Coronary artery (tissue), 2 donors: ENCODE results near the gene CXCR3.
"Not testable (repeated sequence)": the region's sequence is repeated elsewhere in the genome, so short reads cannot be mapped to it uniquely, and the experiment has no call there.

Source experiments
- DNase-seq: peaks from one replicate; pipeline ENCODE4 v3.0.0-alpha.2; 2017; ENCODE audit warnings: low spot score
- H3K27ac ChIP-seq, 2 donors: fragments of 200-600 bp; sonication (generic); one replicate each; pipeline ENCODE4 v1.5.1; 2016 to 2019
- H3K4me3 ChIP-seq: fragments of 200-600 bp; sonication (generic); 2 replicates; pipeline ENCODE4 v1.5.1; 2016; ENCODE audit warnings: mild to moderate bottlenecking, moderate library complexity
- TF ChIP-seq, protein P1 (sequence below): fragments of 200-600 bp; sonication (generic); IDR thresholded peaks from one replicate; pipeline ENCODE4 v1.5.1; 2019; ENCODE audit warnings: antibody characterized with exemption

Gene CXCR3

DNA sequence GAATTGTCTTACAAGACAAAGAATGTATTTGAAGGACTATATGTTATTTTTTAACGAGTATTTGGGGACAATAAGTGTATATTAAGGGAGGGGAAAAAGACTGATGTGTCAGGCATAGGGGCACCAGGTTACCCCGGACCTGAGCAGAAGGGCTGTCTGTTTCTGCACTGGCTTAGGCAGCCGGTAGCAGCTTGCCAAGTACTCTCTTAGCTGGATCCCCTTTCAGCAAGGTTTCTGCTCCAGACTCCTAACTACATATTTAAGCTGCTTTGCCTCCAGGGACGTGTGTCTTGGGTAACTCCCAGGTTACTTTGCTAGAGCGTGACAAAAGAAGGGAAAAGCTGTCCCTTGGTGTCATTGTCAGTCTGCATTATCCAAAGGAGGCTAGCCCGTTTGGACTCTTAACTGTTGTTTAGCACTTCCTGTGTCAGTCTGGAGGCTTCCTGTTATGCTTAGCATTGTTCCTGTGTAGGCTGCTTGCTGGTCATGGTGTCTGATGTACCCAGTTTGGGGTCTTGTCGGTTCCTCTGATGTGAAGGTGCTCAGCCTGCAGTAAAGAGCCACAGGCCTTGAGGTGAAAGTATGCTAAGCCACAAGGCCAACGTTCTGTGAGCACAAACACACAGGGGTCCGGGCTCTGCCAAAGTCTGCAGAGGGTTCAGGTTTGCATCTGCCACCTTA lies 11.6 kb downstream of the CXCR3 start:
- no peak overlapping the region for H3K27ac ChIP-seq

GRCh38 chrX:71604796-71605568 lies 13.3 kb downstream of the CXCR3 start:
- no peak overlapping the region for H3K4me3 ChIP-seq
- DNase-seq = no peak
- H3K27ac ChIP-seq = no peak overlapping the region
- TF ChIP-seq, protein P1, sequence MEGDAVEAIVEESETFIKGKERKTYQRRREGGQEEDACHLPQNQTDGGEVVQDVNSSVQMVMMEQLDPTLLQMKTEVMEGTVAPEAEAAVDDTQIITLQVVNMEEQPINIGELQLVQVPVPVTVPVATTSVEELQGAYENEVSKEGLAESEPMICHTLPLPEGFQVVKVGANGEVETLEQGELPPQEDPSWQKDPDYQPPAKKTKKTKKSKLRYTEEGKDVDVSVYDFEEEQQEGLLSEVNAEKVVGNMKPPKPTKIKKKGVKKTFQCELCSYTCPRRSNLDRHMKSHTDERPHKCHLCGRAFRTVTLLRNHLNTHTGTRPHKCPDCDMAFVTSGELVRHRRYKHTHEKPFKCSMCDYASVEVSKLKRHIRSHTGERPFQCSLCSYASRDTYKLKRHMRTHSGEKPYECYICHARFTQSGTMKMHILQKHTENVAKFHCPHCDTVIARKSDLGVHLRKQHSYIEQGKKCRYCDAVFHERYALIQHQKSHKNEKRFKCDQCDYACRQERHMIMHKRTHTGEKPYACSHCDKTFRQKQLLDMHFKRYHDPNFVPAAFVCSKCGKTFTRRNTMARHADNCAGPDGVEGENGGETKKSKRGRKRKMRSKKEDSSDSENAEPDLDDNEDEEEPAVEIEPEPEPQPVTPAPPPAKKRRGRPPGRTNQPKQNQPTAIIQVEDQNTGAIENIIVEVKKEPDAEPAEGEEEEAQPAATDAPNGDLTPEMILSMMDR = no peak

More for the DNA sequence above, 11.6 kb downstream of the CXCR3 start:
- H3K4me3 ChIP-seq = no peak overlapping the region
- TF ChIP-seq, protein P1 = no peak
- no peak for DNase-seq

GRCh38 chrX:71604141-71604540 lies 14.2 kb downstream of the CXCR3 start:
- H3K4me3 ChIP-seq = no peak overlapping the region
- H3K27ac ChIP-seq = no peak overlapping the region
- no peak for DNase-seq
- TF ChIP-seq, protein P1 = no peak

- TF ChIP-seq, protein P1 = no peak
- Histone ChIP-seq H3K4me3 (no peak overlapping the region), H3K27ac (no peak overlapping the region)
- DNase-seq = no peak
Observed at GRCh38 chrX:71603618-71604017, 14.7 kb downstream of the CXCR3 start.

DNA sequence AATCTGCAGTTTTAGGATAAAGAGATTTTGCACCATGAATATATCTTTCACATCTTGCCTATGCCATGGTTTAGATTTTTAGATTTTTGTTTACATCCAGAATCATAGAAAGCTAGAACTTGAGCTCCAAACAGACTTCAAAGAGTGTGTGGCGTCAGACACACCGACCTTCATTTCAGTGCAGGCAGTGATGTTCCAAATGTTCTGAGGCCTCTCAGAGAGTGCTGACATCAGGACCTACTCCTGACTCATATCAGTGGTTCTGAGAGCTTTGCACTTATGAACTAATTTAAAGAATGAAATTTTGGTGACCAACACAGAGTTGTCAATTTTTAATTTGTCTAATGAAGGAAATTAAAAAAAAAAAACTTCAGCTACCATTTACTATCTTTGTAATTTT lies 18.3 kb downstream of the CXCR3 start:
- TF ChIP-seq, protein P1 = no peak
- Histone ChIP-seq H3K4me3 (no peak overlapping the region), H3K27ac (no peak overlapping the region)
- no peak for DNase-seq

- not testable (repeated sequence) for DNase-seq, H3K27ac ChIP-seq, H3K4me3 ChIP-seq
Observed at GRCh38 chrX:71593210-71593609, 25.1 kb downstream of the CXCR3 start.

DNA sequence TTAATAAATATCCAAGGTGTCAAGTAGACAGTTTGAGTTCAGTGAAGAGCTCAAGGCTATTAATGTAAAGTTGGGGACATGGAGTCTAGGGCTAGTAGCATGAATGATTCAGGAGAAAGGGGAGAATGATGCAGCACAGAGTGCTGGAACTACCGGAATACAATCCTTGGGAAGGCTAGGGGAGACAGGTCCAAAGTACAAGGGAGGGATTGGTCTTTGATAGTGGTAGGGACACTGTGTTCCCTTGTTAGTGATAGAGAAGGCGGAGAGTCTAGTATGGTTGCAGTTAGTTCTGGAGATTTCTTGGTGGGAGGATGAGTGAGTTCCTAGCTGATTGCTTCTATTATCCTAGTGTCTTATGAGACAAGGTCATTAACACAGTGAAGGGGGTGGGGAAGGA lies 31.4 kb downstream of the CXCR3 start:
- Histone ChIP-seq H3K4me3 (no peak overlapping the region), H3K27ac (no peak overlapping the region)
- DNase-seq = no peak
- TF ChIP-seq, protein P1 = no peak
